K562 (cell line): ENCODE measurements around the gene VPS37D. TPM values are rescaled to one million over a fixed set of nuclear protein-coding genes. Genes with fewer than 3 reads are reported as not detected.

Source experiments
- CAMTA2 ChIP-seq: fragments of 250-450 bp; sonication (Bioruptor Pico); conservative IDR thresholded peaks from 2 replicates; pipeline ENCODE4 v1.5.1; 2022
- CHCHD3 ChIP-seq: fragments of 250-450 bp; sonication (Bioruptor Pico); IDR thresholded peaks from 2 replicates; pipeline ENCODE4 v2.1.2; 2022; ENCODE audit warnings: mild to moderate bottlenecking
- ELF2 ChIP-seq: fragments of 250-450 bp; sonication (Bioruptor Pico); IDR thresholded peaks from 2 replicates; pipeline ENCODE4 v1.5.0; 2021; ENCODE audit warnings: mild to moderate bottlenecking
- ETS2 ChIP-seq: IDR thresholded peaks from 2 replicates; pipeline ENCODE4 v1.6.1; 2016; ENCODE audit warnings: borderline replicate concordance, missing genetic modification characterization, mild to moderate bottlenecking, moderate library complexity, missing compliant biosample characterization; ENCODE audit not compliant: poor library complexity, severe bottlenecking
- HCFC1 ChIP-seq: IDR thresholded peaks from 2 replicates; pipeline ENCODE4 v1.6.1; 2012; ENCODE audit warnings: low read depth, low read length, improper control_type of control experiment
- JUNB ChIP-seq: fragments of 450-650 bp; formaldehyde crosslinking; conservative IDR thresholded peaks from 2 replicates; pipeline ENCODE4 v1.4.0; 2020; ENCODE audit warnings: mild to moderate bottlenecking
- LEF1 ChIP-seq: fragments of 450-650 bp; IDR thresholded peaks from 2 replicates; pipeline ENCODE4 v1.6.1; 2016; ENCODE audit warnings: mild to moderate bottlenecking
- MEF2D ChIP-seq: conservative IDR thresholded peaks from 2 replicates; pipeline ENCODE4 v1.6.1; 2016; ENCODE audit warnings: low read depth, missing genetic modification characterization, missing compliant biosample characterization
- MXI1 ChIP-seq: IDR thresholded peaks from 2 replicates; pipeline ENCODE4 v1.6.1; 2011; ENCODE audit warnings: low read depth, mild to moderate bottlenecking, improper control_type of control experiment, low read length
- NR2C1 ChIP-seq, 2 experiments: fragments of 450-650 bp; IDR thresholded peaks; 2 replicates each; pipeline ENCODE4 v1.6.1; 2017; ENCODE audit warnings: mild to moderate bottlenecking in 2 of 2, antibody characterized with exemption in 1 of 2, inconsistent platforms in 1 of 2, missing compliant biosample characterization in 1 of 2, missing genetic modification characterization in 1 of 2
- NUFIP1 ChIP-seq: fragments of 450-650 bp; IDR thresholded peaks from 2 replicates; pipeline ENCODE4 v1.6.1; 2018; ENCODE audit not compliant: partially characterized antibody
- PCBP2 ChIP-seq: fragments of 200-400 bp; formaldehyde crosslinking; IDR thresholded peaks from 2 replicates; pipeline ENCODE4 v1.6.1; 2018; ENCODE audit warnings: low read length, low read depth, mild to moderate bottlenecking, moderate library complexity; ENCODE audit not compliant: poor library complexity, severe bottlenecking
- PTBP1 ChIP-seq: fragments of 200-400 bp; formaldehyde crosslinking; IDR thresholded peaks from 2 replicates; pipeline ENCODE4 v1.6.1; 2017; ENCODE audit warnings: low read depth, low read length
- RB1 ChIP-seq: fragments of 450-650 bp; IDR thresholded peaks from 2 replicates; pipeline ENCODE4 v1.6.1; 2017; ENCODE audit warnings: low read depth, mild to moderate bottlenecking
- TRIM24 ChIP-seq, 2 experiments: fragments of 450-650 bp; IDR thresholded peaks; 2 replicates each; pipeline ENCODE4 v1.6.1; 2016
- ZFP36 ChIP-seq: fragments of 150-350 bp; IDR thresholded peaks from 2 replicates; pipeline ENCODE4 v1.6.1; 2018; ENCODE audit warnings: low read length, low read depth; ENCODE audit not compliant: partially characterized antibody
- ZFPM2 ChIP-seq: fragments of 250-450 bp; sonication (Bioruptor Pico); IDR thresholded peaks from 2 replicates; pipeline ENCODE4 v1.5.1; 2022; ENCODE audit warnings: mild to moderate bottlenecking
- ZNF24 ChIP-seq: fragments of 450-650 bp; IDR thresholded peaks from 2 replicates; pipeline ENCODE4 v1.6.1; 2016
- ZNF507 ChIP-seq: conservative IDR thresholded peaks from 2 replicates; pipeline ENCODE4 v1.6.1; 2017; ENCODE audit warnings: missing genetic modification characterization, missing compliant biosample characterization
- ZNF584 ChIP-seq: fragments of 200-800 bp; sonication (Bioruptor generic); IDR thresholded peaks from 2 replicates; pipeline ENCODE4 v1.6.1; 2016; ENCODE audit warnings: low read depth, mild to moderate bottlenecking, missing genetic modification characterization, missing compliant biosample characterization
- polyA plus RNA-seq, 8 experiments: library from polyadenylated mRNA; depleted of rRNA in 4 of 8; stranded (reverse) in 5 of 8; unstranded in 3 of 8; fragments of >200 nt; fragmentation: Nextera tagmentation in 2 of 8; fragmentation: Illumina TruSeq in 1 of 8; extraction: Ambion mirVana in 2 of 8; extraction: Trizol in 1 of 8; gene quantifications; 2 replicates each; pipeline versions ENCODE4 v1.2.1 to v1.2.3, GENCODE V29; 2011 to 2014; ENCODE audit warnings: inconsistent platforms in 1 of 8, missing spikeins in 1 of 8
- total RNA-seq, 7 experiments: library from RNA; depleted of rRNA in 6 of 7; stranded (reverse); fragments of >200 nt in 6 of 7; fragmentation: Illumina TruSeq in 2 of 7; extraction: Trizol in 2 of 7; gene quantifications; 2 replicates each; pipeline versions ENCODE4 v1.2.1 to v1.2.3, GENCODE V29; 2011 to 2021; ENCODE audit warnings: low replicate concordance in 1 of 7
- TF ChIP-seq, protein P1 (sequence below): fragments of 450-650 bp; IDR thresholded peaks from 2 replicates; pipeline ENCODE4 v1.7.0; 2016; ENCODE audit warnings: borderline replicate concordance
- TF ChIP-seq, protein P2 (sequence below): sonication (generic); formaldehyde crosslinking; IDR thresholded peaks from 2 replicates; pipeline ENCODE4 v1.8.0; 2022; ENCODE audit warnings: missing genetic modification reagents, mild to moderate bottlenecking, moderate library complexity, borderline replicate concordance
- TF ChIP-seq, protein P3 (sequence below): fragments of 450-650 bp; IDR thresholded peaks from 2 replicates; pipeline ENCODE4 v1.6.1; 2016; ENCODE audit warnings: low read depth, mild to moderate bottlenecking, moderate library complexity
- TF ChIP-seq, protein P4 (sequence below): fragments of 250-450 bp; sonication (Bioruptor Pico); IDR thresholded peaks from 2 replicates; pipeline ENCODE4 v1.9.0; 2021; ENCODE audit warnings: mild to moderate bottlenecking, inconsistent platforms

VPS37D gene
- total and polyA plus RNA-seq, 9 of the 15 experiments (the other 6 are each of a cell fraction or from before 2014, with no cell fraction given) = 0.25 to 2.3 (median 1.0) TPM; not detected in 3

DNA sequence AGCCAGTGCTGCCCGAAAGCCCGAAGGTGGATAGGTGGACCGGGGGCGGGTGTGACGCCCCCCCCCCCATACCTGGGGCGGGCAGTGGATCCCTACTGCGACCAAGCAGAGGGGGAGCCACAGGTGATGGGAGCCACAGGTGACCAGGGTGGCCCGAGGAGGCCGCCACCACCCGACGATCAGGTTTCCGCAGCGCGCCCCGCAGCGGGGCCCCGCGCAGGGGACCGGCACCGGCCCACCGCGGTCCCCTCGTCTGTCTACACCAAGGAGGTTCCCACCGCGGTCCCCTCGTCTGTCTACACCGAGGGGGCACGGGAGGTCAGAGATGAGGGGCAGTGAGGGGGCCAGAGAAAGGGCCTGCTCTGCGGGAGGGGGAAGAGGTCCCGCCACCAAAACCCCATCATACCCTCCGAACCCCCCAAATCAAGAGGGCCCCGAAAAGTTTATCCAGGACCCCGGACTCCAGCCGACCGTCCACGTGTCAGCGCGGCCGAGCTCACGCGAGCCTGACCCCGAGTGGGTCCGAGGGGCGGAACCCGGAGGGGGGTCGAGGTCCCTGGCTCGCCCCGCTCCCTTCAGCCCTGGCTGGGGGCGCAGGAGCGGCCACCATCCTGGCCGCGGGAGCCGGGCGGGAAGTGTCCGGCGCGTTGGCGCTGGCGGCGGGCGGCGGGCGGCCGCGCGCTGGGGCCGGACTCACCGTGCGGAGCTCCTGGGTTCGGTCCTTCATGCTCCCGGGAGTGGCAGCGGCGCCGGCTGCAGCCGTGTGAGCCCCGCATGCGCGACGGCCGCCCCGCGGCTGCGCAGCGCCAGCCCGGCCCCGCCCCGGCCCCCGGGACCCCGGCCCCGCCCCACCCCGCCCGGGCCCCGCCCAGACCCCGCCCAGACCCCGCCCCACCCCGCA lies 51.5 kb downstream of the VPS37D start, which contains the start of gene STX1A (continued):
- TF ChIP-seq, protein P1, sequence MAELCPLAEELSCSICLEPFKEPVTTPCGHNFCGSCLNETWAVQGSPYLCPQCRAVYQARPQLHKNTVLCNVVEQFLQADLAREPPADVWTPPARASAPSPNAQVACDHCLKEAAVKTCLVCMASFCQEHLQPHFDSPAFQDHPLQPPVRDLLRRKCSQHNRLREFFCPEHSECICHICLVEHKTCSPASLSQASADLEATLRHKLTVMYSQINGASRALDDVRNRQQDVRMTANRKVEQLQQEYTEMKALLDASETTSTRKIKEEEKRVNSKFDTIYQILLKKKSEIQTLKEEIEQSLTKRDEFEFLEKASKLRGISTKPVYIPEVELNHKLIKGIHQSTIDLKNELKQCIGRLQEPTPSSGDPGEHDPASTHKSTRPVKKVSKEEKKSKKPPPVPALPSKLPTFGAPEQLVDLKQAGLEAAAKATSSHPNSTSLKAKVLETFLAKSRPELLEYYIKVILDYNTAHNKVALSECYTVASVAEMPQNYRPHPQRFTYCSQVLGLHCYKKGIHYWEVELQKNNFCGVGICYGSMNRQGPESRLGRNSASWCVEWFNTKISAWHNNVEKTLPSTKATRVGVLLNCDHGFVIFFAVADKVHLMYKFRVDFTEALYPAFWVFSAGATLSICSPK = no peak
- no peak for TF ChIP-seq ELF2
- TF ChIP-seq ETS2 (tag) = no peak
- no peak for TF ChIP-seq PTBP1
- 0 out of 2 replicates have a peak, but pooled peaks have one; percentile 74 for TF ChIP-seq CAMTA2
- TF ChIP-seq RB1 = peak; percentile 69
- no peak for TF ChIP-seq MXI1
- TF ChIP-seq CHCHD3 (CRISPR knock-in tag) = no peak
- TF ChIP-seq, protein P2, sequence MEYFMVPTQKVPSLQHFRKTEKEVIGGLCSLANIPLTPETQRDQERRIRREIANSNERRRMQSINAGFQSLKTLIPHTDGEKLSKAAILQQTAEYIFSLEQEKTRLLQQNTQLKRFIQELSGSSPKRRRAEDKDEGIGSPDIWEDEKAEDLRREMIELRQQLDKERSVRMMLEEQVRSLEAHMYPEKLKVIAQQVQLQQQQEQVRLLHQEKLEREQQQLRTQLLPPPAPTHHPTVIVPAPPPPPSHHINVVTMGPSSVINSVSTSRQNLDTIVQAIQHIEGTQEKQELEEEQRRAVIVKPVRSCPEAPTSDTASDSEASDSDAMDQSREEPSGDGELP (CRISPR knock-in tag) = 0 out of 2 replicates have a peak, but pooled peaks have one; percentile 34
- no peak for TF ChIP-seq ZNF584 (CRISPR knock-in tag)
- TF ChIP-seq ZNF24 = no peak
- TF ChIP-seq MEF2D (tag) = no peak
- TF ChIP-seq, protein P3, sequence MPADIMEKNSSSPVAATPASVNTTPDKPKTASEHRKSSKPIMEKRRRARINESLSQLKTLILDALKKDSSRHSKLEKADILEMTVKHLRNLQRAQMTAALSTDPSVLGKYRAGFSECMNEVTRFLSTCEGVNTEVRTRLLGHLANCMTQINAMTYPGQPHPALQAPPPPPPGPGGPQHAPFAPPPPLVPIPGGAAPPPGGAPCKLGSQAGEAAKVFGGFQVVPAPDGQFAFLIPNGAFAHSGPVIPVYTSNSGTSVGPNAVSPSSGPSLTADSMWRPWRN = no peak
- TF ChIP-seq ZNF507 = no peak
- TF ChIP-seq NR2C1 (IDR thresholded peaks at IDR 0.05) = no peak
- no peak for TF ChIP-seq NR2C1 (tag; IDR thresholded peaks at IDR 0.05)
- TF ChIP-seq, protein P4, sequence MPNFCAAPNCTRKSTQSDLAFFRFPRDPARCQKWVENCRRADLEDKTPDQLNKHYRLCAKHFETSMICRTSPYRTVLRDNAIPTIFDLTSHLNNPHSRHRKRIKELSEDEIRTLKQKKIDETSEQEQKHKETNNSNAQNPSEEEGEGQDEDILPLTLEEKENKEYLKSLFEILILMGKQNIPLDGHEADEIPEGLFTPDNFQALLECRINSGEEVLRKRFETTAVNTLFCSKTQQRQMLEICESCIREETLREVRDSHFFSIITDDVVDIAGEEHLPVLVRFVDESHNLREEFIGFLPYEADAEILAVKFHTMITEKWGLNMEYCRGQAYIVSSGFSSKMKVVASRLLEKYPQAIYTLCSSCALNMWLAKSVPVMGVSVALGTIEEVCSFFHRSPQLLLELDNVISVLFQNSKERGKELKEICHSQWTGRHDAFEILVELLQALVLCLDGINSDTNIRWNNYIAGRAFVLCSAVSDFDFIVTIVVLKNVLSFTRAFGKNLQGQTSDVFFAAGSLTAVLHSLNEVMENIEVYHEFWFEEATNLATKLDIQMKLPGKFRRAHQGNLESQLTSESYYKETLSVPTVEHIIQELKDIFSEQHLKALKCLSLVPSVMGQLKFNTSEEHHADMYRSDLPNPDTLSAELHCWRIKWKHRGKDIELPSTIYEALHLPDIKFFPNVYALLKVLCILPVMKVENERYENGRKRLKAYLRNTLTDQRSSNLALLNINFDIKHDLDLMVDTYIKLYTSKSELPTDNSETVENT (CRISPR knock-in tag) = peak; percentile 82; the same call in 1 of the 2 replicates
- TF ChIP-seq JUNB (CRISPR knock-in tag) = no peak
- 0 out of 2 replicates have a peak, but pooled peaks have one; percentile 22 for TF ChIP-seq ZFPM2
- TF ChIP-seq TRIM24 (IDR thresholded peaks at IDR 0.05) = no peak
- TF ChIP-seq PCBP2 = no peak
- no peak for TF ChIP-seq NUFIP1
- no peak for TF ChIP-seq ZFP36
- TF ChIP-seq LEF1 = no peak
- no peak for TF ChIP-seq HCFC1
